NCI-H82 (cell line): ENCODE data around the gene HDAC10.
A peak's percentile ranks its signal among the peaks of the same experiment; 100 is the strongest.

Experiments
- DNase-seq: peaks from one replicate; lab custom pipeline; 2025; lab: John Stamatoyannopoulos, UW

Gene HDAC10

DNA sequence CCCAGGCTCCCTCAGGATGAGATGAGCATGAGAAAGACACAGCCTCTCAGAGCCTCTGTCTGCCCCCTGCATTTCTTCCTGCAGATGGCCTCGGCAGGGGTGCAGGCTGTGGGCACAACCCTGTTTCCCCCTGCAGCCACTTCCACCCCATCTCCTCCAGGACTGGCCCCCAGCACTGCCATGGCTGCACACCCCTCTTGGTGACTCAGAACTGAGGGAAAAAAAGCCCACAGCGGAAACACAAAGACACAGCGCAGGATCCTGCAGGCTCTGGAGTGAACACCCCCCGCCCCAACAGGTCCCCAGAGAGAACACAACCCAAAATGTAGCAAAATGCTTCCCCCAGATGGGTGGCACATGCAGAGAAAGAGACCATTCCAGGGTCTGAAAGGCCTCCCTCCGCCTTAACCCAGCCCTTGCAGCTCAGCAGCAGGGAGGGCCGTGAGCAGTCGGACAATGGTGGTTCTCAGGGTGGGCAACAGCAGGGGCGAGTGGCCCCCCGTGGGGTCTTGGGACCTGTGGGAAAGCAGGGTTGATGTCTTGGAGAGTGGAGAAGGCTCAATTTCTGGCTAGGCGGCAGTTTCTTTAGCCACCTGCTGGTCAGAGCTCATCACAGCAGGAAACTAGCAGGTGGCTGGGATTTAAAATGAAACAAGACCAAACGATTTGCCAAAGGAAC, 14.2 kb downstream of the HDAC10 start:
- peak; percentile 24 for DNase-seq

DNA sequence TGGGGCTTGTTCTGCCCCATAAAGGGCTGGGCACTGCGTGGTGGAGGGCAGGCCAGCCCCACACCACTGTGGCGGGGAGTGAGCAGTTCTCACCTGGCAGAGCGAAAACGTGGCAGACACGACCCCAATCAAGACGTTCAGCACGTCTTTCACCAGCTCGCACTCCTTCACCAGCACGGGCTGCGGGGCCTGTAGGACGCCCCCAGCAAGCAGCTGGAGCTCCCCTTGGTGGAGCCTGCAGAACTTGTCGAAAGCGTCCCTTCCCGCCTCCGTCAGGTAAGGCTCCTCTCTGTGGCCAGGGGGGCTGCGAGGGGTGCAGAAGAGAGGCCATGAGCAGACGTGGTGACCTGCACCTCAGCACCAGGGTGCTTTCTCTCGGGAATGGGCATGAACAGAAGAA, 17.8 kb downstream of the HDAC10 start:
- DNase-seq: no peak

GRCh38 chr22:50232481-50233151, 18.4 kb downstream of the HDAC10 start:
- no peak for DNase-seq

GRCh38 chr22:50229370-50229769, 21.7 kb downstream of the HDAC10 start:
- DNase-seq: no peak

DNA sequence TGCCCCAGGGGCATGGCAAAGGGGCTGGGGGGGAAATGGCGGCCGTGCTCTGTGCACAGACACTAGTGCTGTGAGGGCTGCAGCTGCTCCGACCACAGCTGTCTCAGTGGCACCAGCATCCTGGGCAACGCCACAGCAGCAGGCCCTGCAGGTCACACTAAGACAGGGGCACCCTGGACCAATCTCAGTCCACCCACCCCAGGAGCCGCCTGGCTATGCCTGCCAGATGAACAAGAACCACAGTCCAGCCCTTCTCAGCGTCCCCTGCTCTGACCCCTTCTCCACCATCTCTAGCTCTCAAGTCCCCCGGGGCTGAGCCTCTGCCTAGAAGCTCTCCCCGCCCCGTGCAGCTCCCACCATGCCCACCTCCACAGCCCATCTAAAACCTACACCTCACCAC, 22.7 kb downstream of the HDAC10 start:
- DNase-seq: no peak

DNA sequence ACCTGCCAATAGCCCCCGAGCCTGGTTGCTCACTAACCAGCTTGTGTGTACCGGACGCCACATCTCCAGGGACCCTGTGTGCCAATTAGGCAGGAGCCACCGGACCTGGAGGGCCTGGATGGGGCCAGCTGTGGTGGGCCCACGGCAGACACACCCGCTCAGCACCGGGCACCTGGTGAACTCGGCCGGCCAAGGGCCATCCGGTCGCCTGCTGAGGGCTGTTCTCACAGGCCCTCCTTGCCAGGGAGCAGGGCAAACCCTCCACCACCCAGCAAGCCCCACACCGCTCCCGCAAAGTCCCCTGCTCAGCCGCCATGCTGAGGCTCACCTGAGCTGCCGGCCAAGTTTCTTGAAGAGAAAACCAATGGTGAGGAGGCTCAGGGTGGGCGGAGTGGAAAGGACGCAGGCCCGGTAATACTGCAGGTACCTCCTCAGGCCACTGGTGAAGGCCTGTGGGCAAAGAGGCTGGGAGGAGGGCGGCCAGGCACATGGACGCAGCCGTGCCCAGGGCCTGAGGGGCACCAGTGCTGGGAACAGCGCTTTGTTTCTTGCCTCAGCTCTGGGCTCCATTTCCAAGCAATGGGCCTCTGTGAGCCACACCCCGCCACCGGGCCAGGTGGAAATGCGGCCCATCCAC, 23.4 kb downstream of the HDAC10 start:
- no peak for DNase-seq

GRCh38 chr22:50226875-50227165, 24.2 kb downstream of the HDAC10 start:
- DNase-seq: no peak

DNA sequence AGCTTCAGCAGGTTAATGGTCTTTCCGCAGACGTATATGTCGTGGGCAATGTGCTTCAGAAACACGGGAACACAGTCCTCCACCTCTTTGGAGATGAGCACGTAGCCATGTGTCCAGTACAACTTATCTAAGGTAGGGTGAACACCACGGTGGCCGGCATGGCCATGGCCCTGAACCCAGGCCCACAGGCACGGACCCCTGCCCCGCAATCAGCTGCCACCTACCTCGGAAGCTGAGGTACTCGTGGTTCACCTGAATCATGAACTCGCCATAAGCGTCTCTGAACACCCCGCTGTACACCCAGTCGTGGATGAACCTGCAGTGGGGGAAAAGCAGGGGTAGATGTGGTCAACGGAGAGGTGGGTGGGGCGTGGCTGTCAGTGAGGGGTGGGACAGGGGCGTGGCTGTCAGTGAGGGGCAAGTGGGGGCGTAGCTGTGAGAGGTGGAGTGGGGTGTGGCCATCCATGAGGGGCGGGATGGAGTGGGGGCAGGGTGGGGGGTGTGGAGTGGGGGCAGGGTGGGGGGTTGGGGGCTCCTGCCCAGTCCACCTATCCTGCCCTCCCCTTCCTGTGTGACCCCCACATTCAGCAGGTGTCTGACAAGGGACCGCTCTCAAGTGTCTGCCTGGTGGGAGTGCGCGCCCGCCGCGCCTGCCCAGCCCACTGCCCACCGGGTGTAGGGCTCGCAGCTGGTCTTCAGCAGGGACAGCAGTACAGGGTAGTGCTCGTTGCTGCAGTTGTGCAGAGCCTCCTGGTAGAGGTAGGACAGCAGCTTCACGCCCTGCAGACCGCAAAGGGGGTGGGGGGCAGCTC, 24.8 kb downstream of the HDAC10 start:
- DNase-seq: no peak

- DNase-seq: no peak
Observed at GRCh38 chr22:50225200-50225969, 25.7 kb downstream of the HDAC10 start.

- DNase-seq: no peak
Observed at GRCh38 chr22:50224071-50224470, 27.0 kb downstream of the HDAC10 start.

GRCh38 chr22:50222508-50222907, 28.6 kb downstream of the HDAC10 start:
- no peak for DNase-seq

- DNase-seq: no peak
Observed at GRCh38 chr22:50221410-50222300, 29.4 kb downstream of the HDAC10 start.

DNA sequence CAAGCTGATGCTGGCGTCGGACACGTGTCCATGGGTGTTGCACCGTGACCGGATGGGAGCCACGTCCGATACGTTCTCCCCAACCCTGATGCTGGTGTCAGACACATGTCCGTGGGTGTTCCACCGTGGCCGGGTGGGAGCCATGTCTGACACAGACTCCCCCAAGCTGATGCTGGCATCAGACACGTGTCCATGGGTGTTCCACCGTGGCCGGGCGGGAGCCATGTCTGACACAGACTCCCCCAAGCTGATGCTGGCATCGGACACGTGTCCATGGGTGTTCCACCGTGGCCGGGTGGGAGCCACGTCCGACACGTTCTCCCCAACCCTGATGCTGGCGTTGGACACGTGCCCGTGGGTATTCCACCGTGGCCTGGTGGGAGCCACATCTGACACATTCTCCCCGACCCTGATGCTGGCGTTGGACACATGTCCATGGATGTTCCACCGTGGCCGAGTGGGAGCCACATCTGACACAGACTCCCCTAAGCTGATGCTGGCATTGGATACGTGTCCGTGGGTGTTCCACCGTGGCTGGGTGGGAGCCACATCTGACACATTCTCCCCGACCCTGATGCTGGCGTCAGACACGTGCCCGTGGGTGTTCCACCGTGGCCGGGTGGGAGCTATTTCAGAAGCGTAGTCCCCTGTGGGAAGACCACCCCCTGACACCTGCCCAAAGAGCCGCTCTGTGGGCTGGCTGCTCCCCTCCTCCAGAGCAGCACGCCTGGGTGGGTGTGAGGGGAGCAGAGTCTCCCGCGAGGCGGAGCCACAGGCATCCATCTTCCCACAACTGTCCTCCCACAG, 30.3 kb downstream of the HDAC10 start:
- no peak for DNase-seq

DNA sequence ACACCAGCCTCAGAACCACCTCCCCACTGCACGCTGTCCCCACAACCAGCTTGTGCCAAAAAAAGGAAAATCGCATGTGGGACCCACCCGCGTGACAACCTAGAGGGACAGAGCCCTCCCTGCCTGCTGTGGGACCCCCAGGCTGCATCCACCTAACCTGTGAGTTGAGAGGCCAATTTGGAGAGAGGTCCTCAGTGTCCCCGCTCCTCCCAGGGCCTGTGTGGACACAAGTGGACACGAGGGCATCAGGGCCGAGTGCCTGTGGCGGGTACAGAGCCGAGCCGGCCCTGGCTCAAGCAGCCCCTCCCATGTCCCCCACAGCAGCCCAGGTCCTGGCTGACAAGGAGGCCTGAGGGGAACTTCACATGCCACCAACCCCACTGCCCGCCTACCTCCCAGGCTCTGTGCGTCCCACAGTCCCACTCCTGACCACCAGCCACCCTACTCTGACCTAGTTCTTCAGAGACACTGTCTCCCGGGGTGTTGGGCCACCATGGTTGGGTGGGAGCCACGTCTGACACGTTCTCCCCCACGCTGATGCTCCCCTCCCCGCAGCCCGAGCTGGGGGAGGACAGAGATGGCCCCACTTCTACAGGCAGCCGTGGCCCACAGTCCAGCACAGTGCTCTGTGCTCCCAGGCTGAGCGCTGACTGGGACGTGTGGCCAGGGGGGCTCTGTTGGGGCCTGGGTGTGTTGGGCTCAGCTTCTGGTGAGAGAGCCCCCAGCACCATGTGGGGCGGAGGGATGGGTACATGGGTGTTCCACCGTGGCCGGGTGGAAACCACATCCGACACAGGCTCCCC, 31.1 kb downstream of the HDAC10 start:
- DNase-seq: no peak

DNA sequence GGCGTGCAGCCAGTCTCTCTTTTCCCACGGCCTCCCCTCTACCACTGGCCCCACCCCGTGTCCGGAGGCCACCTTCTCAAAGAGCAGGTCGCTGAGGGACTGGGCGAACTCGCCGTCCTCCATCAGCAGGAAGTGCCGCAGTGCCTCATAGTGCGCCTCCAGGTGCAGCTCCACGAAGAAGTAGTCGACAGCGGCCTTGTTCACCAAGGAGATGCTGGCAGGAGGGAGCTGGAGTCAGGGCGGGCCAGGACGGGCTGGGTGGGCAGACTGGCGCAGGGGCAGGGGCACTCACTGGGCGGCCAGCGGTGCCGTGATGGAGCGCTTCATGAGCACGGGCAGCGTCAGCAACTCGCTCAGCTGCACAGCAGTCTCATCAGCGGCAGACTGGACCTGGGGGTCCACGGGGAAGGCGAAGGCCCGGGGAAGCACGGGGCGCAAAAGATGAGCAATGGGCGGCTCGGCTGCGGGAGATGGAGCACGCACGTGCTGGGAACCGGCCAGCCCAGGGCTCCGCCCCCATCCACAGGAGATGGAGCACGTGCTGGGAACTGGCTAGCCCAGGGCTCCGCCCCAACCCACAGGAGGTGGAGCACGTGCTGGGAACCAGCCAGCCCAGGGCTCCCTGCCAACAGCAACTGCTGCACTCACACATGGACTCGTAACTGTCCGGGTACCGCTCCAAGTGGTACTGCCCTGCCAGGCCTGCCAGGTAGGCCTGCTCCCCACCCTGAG, 31.9 kb downstream of the HDAC10 start:
- peak; percentile 51 for DNase-seq

DNA sequence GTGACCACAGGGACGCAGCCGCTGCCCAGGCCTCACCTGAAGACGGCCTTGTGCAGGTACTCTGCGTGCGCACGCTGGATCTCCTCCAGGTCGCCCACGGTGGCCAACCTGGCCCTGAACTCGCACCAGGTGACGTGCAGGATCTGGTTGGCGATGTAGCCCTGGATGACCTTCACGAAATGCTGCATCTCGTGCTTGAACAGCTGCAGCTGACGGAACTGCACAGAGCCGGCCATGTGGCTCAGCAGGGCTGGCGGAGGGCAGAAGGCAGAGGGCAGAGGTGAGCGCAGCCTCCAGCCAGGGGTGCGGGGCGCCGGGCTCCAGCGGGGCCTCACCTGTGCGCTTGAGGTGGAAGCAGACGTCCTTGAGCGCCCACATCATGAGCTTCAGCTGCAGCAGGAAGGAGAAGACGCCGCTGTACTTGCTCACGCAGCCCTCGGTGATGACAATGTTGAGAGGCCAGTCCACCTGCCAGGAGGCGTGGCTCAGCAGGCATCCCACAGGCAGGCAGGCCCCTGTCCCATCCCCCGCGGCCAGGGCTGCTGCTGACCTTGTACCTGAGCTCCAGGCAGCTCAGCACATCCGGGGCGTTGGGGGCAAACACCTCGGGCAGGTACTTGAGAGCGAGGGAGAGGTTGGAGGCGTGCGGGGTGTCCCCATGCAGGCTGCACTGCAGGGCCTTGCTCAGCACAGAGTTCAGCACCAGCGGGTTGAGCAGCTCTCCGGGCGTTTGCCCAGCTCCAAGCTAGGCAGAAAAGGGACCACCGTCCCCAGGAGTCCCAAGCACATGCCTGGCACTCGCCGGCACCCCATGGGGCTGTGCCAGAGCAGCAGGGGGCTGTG, 32.7 kb downstream of the HDAC10 start:
- DNase-seq: no peak

- DNase-seq: no peak
Observed at GRCh38 chr22:50217543-50218152, 33.4 kb downstream of the HDAC10 start.
